HepG2 (cell line): ENCODE results near the gene UNC5C. TPM values are rescaled to one million over a fixed set of nuclear protein-coding genes. Genes with fewer than 3 reads are reported as not detected.

ENCODE experiments used
- ATAC-seq: fragments of 200-7000 bp; cut with Tn5 transposase; 3 replicates; pipeline ENCODE4 v1.9.1; 2020; ENCODE audit warnings: mild to moderate bottlenecking, moderate library complexity
- BruUV-seq: library from RNA; stranded (reverse); fragments of 400-500 nt; replicated peaks from 2 replicates; lab custom pipeline; 2021; lab: Mats Ljungman, UMichigan
- CTCF ChIA-PET: fragments of 300-600 bp; formaldehyde crosslinking; extraction: SDS; loops from one replicate; lab custom pipeline; 2021; ENCODE audit warnings: low total read pairs, inconsistent platforms, low intra/inter-chr PET ratio; lab: Yijun Ruan, JAX
- POLR2A ChIA-PET: fragments of 350-600 bp; sonication (Branson Sonifier 250); formaldehyde crosslinking; loops from one replicate; lab custom pipeline; 2020; ENCODE audit warnings: antibody characterized with exemption, inconsistent platforms; lab: Yijun Ruan, JAX
- DNase-seq: peaks from one replicate; pipeline ENCODE4 v3.0.0-alpha.2; 2015; ENCODE audit warnings: low spot score
- FAIRE-seq: peaks from 3 replicates; lab custom pipeline; 2011; peaks lifted over from hg19 to GRCh38; lab: Jason Lieb, UNC
- H2AFZ ChIP-seq: one replicate; pipeline ENCODE4 v1.6.1; 2011; ENCODE audit warnings: low read length, inconsistent platforms
- H3K27ac ChIP-seq: fragments of 300-600 bp; 3 replicates; pipeline ENCODE4 v1.8.0; 2011; ENCODE audit warnings: mixed run types, mild to moderate bottlenecking, mixed read lengths, low read length, inconsistent platforms; ENCODE audit not compliant: insufficient read depth; ENCODE audit errors: extremely low read length
- H3K27me3 ChIP-seq, 2 experiments: fragments of 200-600 bp in 1 of 2; 2 replicates in 1 of 2; 3 replicates in 1 of 2; pipeline versions ENCODE4 v1.6.0 to v1.8.0; 2011; ENCODE audit warnings: low read length in 2 of 2, mild to moderate bottlenecking in 2 of 2, moderate library complexity in 2 of 2, inconsistent platforms in 1 of 2; ENCODE audit not compliant: insufficient read depth in 2 of 2, control insufficient read depth in 1 of 2
- H3K36me3 ChIP-seq, 2 experiments: fragments of 200-600 bp in 1 of 2; replicated peaks in 1 of 2; 2 replicates in 1 of 2; 3 replicates in 1 of 2; pipeline versions ENCODE4 v1.5.1 to v1.8.0; 2011; ENCODE audit warnings: low read length in 2 of 2, inconsistent platforms in 1 of 2; ENCODE audit not compliant: insufficient read depth in 2 of 2, control insufficient read depth in 1 of 2
- H3K4me1 ChIP-seq: 2 replicates; pipeline ENCODE4 v1.5.1; 2012; ENCODE audit warnings: low read length, inconsistent platforms; ENCODE audit not compliant: insufficient read depth
- H3K4me2 ChIP-seq: 2 replicates; pipeline ENCODE4 v1.6.0; 2011; ENCODE audit warnings: low read depth, low read length, inconsistent platforms
- H3K4me3 ChIP-seq, 3 experiments: fragments of 200-600 bp in 1 of 3; sonication (generic), shearing (Covaris generic) in 1 of 3; replicated peaks in 1 of 3; 2 replicates each; pipeline ENCODE4 v1.5.1; 2011 to 2016; ENCODE audit warnings: low read length in 3 of 3, inconsistent platforms in 2 of 3, low read depth in 2 of 3, mild to moderate bottlenecking in 2 of 3, control low read depth in 1 of 3, mixed read lengths in 1 of 3; ENCODE audit not compliant: insufficient read depth in 1 of 3
- H3K79me2 ChIP-seq: one replicate; pipeline ENCODE4 v1.6.1; 2011; ENCODE audit warnings: low read length, inconsistent platforms; ENCODE audit not compliant: insufficient read depth
- H3K9ac ChIP-seq: 2 replicates; pipeline ENCODE4 v1.6.0; 2011; ENCODE audit warnings: mild to moderate bottlenecking, low read depth, low read length, inconsistent platforms; ENCODE audit not compliant: insufficient read depth
- H3K9me3 ChIP-seq: 2 replicates; pipeline ENCODE4 v1.5.1; 2012; ENCODE audit warnings: mild to moderate bottlenecking, low read length
- H4K20me1 ChIP-seq: 2 replicates; pipeline ENCODE4 v1.6.0; 2011; ENCODE audit warnings: inconsistent platforms, mild to moderate bottlenecking, low read length, moderate library complexity; ENCODE audit not compliant: insufficient read depth
- FOSL2 ChIP-seq: sonication (generic); formaldehyde crosslinking; IDR thresholded peaks from 2 replicates; pipeline ENCODE4 v1.4.0; 2020; ENCODE audit warnings: missing genetic modification reagents
- FOXP1 ChIP-seq, 2 experiments: fragments of 450-650 bp in 1 of 2; IDR thresholded peaks; 2 replicates each; pipeline ENCODE4 v1.6.1; 2017 to 2018; ENCODE audit warnings: antibody characterized with exemption in 1 of 2
- IRF1 ChIP-seq: sonication (generic); formaldehyde crosslinking; IDR thresholded peaks from 2 replicates; pipeline ENCODE4 v1.4.0; 2020; ENCODE audit warnings: low read depth, mild to moderate bottlenecking, missing genetic modification reagents
- KAT7 ChIP-seq: IDR thresholded peaks from 2 replicates; pipeline ENCODE4 v1.6.1; 2018; ENCODE audit warnings: borderline replicate concordance, missing compliant biosample characterization
- KLF12 ChIP-seq: sonication (generic); formaldehyde crosslinking; IDR thresholded peaks from 2 replicates; pipeline ENCODE4 v1.4.0; 2020; ENCODE audit warnings: missing genetic modification reagents, borderline replicate concordance
- KLF13 ChIP-seq: sonication (generic); formaldehyde crosslinking; IDR thresholded peaks from 2 replicates; pipeline ENCODE4 v1.4.0; 2020; ENCODE audit warnings: mild to moderate bottlenecking, missing genetic modification reagents
- MXI1 ChIP-seq: IDR thresholded peaks from 3 replicates; pipeline ENCODE4 v1.6.1; 2012; ENCODE audit warnings: low read depth, low read length, inconsistent platforms, borderline replicate concordance
- NBN ChIP-seq: fragments of 450-650 bp; conservative IDR thresholded peaks from 2 replicates; pipeline ENCODE4 v1.6.1; 2017
- NR2F2 ChIP-seq: IDR thresholded peaks from 2 replicates; pipeline ENCODE4 v1.6.1; 2012; ENCODE audit warnings: low read depth, inconsistent platforms, borderline replicate concordance
- RNF2 ChIP-seq: fragments of 450-650 bp; conservative IDR thresholded peaks from 2 replicates; pipeline ENCODE4 v1.6.1; 2016; ENCODE audit warnings: low read depth
- TAF1 ChIP-seq: sonication (generic); formaldehyde crosslinking; IDR thresholded peaks from 2 replicates; pipeline ENCODE4 v1.4.0; 2020; ENCODE audit warnings: missing genetic modification reagents
- TEF ChIP-seq: sonication (generic); formaldehyde crosslinking; IDR thresholded peaks from 2 replicates; pipeline ENCODE4 v1.5.0; 2020; ENCODE audit warnings: missing genetic modification reagents
- TRAFD1 ChIP-seq: sonication (generic); formaldehyde crosslinking; IDR thresholded peaks from 2 replicates; pipeline ENCODE4 v1.5.1; 2020; ENCODE audit warnings: missing genetic modification reagents, mild to moderate bottlenecking, borderline replicate concordance
- YEATS4 ChIP-seq: sonication (generic); formaldehyde crosslinking; IDR thresholded peaks from 2 replicates; pipeline ENCODE4 v1.4.0; 2020; ENCODE audit warnings: missing genetic modification reagents, borderline replicate concordance
- WGBS: methylation state at CpG from one replicate; pipeline ENCODE4 v1.1.6; 2017; ENCODE audit warnings: low lambda C conversion rate; 5-methylcytosine and 5-hydroxymethylcytosine counted together
- in situ Hi-C: cut with HindIII; loops from 2 replicates; pipeline ENCODE4 v1.10.0; 2017; ENCODE audit warnings: low pct_unique_long_range_greater_than_20kb; ENCODE audit not compliant: extremely low pct_ligation_motif_present
- intact Hi-C: fragments of 100-400 bp; cut with micrococcal nuclease; formaldehyde crosslinking; loops from one replicate; pipeline ENCODE4 v1.10.0; 2022; ENCODE audit not compliant: unreplicated experiment
- polyA plus RNA-seq, 8 experiments: library from polyadenylated mRNA; depleted of rRNA in 3 of 8; stranded (reverse) in 7 of 8; unstranded in 1 of 8; fragments of >200 nt; fragmentation: Illumina TruSeq in 4 of 8; extraction: Trizol in 4 of 8; gene quantifications; 2 replicates each; pipeline versions ENCODE4 v1.2.1 to v1.2.3, GENCODE V29; 2011 to 2016; ENCODE audit warnings: low read depth in 4 of 8, missing spikeins in 1 of 8, mixed read lengths in 1 of 8; ENCODE audit not compliant: insufficient read depth in 1 of 8
- total RNA-seq, 5 experiments: library from RNA; depleted of rRNA; stranded (reverse); fragments of >200 nt; fragmentation: Illumina TruSeq; extraction: Trizol; gene quantifications; 2 replicates each; pipeline ENCODE4 v1.2.3, GENCODE V29; 2016; ENCODE audit warnings: low read depth in 1 of 5

UNC5C gene
- total and polyA plus RNA-seq, 2 of the 13 experiments (the other 11 are each of a cell fraction or from before 2014, with no cell fraction given), result not detected

GRCh38 chr4:95360906-95361695, 187.7 kb downstream of the UNC5C start:
- in situ Hi-C loops (no loop called here), intact Hi-C loops (no loop called here)
- Histone ChIP-seq H3K79me2 (no peaks in the 10 kb centered on the region), H3K4me3 (no peak overlapping the region), H4K20me1 (no peaks in the 10 kb centered on the region), H3K27me3 (no peaks in the 10 kb centered on the region), H3K36me3 (no peaks in the 10 kb centered on the region), H3K27ac (no peak overlapping the region), H3K9me3 (no peaks in the 10 kb centered on the region), H3K4me1 (no peaks in the 10 kb centered on the region), H3K4me2 (no peak overlapping the region), H2AFZ (no peak overlapping the region), H3K9ac (no peak overlapping the region)
- FAIRE-seq (no peak), DNase-seq (no peak), ATAC-seq (no peak)
- 60% methylated on average over 7 of the region's 7 CpGs for WGBS
- POLR2A ChIA-PET, result no interaction called here
- no TSS peak for BruUV-seq
- TF ChIP-seq TAF1 (CRISPR knock-in tag) (no peak), KLF13 (CRISPR knock-in tag) (no peak), NR2F2 (no peak), NBN (no peak), TRAFD1 (CRISPR knock-in tag) (no peak)
- CTCF ChIA-PET, result no interaction called here

GRCh38 chr4:95360256-95360903, 188.4 kb downstream of the UNC5C start:
- no peaks in the 10 kb centered on the region for H4K20me1 ChIP-seq
- no peaks in the 10 kb centered on the region for H3K9me3 ChIP-seq
- no peak overlapping the region for H3K9ac ChIP-seq
- WGBS, result 11% methylated on average over 3 of the region's 3 CpGs
- H3K27ac ChIP-seq, result no peak overlapping the region
- H3K27me3 ChIP-seq, result no peaks in the 10 kb centered on the region
- DNase-seq, result no peak
- H3K4me2 ChIP-seq, result no peak overlapping the region
- no peaks in the 10 kb centered on the region for H3K79me2 ChIP-seq
- H3K36me3 ChIP-seq, result no peaks in the 10 kb centered on the region
- no peak for ATAC-seq
- CTCF ChIA-PET, result no interaction called here
- BruUV-seq, result no TSS peak
- intact Hi-C loops (no loop called here), in situ Hi-C loops (no loop called here)
- no peak for FAIRE-seq
- POLR2A ChIA-PET, result no interaction called here
- H3K4me1 ChIP-seq, result no peaks in the 10 kb centered on the region
- no peak overlapping the region for H2AFZ ChIP-seq
- no peak overlapping the region for H3K4me3 ChIP-seq
- TF ChIP-seq KLF12 (CRISPR knock-in tag) (no peak), IRF1 (CRISPR knock-in tag) (no peak), FOSL2 (CRISPR knock-in tag) (no peak), FOXP1 (IDR thresholded peaks at IDR 0.05) (no peak), FOXP1 (CRISPR knock-in tag; IDR thresholded peaks at IDR 0.05) (no peak), MXI1 (no peak), YEATS4 (CRISPR knock-in tag) (no peak), KAT7 (CRISPR knock-in tag) (no peak), RNF2 (no peak), TEF (CRISPR knock-in tag) (no peak)
